C4-2B (cell line): ENCODE measurements around the gene GRM5.
"Not testable (repeated sequence)": the region's sequence is repeated elsewhere in the genome, so short reads cannot be mapped to it uniquely, and the experiment has no call there.

Experiments
- CTCF ChIP-seq: fragments of 450-650 bp; conservative IDR thresholded peaks from 2 replicates; pipeline ENCODE4 v1.5.1; 2017; ENCODE audit warnings: mild to moderate bottlenecking
- ZFX ChIP-seq: fragments of 450-650 bp; IDR thresholded peaks from 2 replicates; pipeline ENCODE4 v1.6.1; 2017

GRCh38 chr11:88959857-88960256 is 105.9 kb downstream of the GRM5 start:
- not testable (repeated sequence) for TF ChIP-seq CTCF, ZFX
